8988T (cell line): ENCODE results near the gene KCNK5.

ENCODE experiments used
- DNase-seq: peaks from one replicate; pipeline ENCODE4 v3.0.0; 2011

The KCNK5 gene

GRCh38 chr6:39228992-39229767 is at the start of gene KCNK5:
TSS of gene KCNK5 (minus strand) at chr6:39229475. CDS start at chr6:39229111, 364 bp downstream.
- peak; percentile 93 for DNase-seq

- no peak for DNase-seq
Observed at GRCh38 chr6:39276379-39276995, 47.2 kb upstream of the KCNK5 start.

DNA sequence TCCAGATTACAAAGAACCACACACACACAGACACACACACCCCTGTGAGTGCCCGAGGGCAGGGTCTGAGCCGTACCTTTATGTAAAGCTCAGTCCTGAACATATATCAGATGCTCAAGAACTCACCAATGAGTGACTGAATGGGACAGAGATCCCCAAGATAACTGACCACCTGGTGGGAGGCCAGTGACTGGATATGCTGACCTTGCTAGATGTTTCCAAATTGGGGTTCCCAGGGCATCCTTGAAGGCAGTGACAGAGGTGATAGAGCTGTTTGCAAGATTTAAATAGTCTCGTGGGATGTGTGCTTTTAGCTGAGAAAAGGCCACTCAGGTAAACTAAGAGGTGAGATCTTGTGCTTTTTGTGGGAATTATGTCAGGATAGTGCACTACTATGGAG is 45.6 kb upstream of the KCNK5 start:
- no peak for DNase-seq

DNA sequence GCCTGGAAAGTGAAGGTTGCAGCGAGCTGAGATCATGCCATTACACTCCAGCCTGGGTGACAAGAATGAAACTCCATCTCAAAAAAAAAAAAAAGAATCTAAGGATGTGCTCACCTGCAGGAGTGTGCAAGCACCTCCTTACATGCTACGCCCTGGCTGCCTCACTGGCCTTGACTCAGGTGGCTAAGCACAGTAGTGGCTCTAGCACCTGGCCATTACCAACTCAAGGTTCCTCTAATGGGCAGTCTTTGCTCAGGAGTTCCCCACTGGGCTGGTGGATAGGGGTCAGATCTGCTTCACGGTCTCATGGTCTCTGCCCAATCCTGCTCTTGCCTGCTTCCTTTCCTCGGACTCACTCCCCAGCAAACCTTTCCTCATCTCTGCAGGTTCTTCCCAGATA is 45.2 kb upstream of the KCNK5 start:
- DNase-seq = no peak

GRCh38 chr6:39273406-39273821 is 44.1 kb upstream of the KCNK5 start:
- no peak for DNase-seq

DNA sequence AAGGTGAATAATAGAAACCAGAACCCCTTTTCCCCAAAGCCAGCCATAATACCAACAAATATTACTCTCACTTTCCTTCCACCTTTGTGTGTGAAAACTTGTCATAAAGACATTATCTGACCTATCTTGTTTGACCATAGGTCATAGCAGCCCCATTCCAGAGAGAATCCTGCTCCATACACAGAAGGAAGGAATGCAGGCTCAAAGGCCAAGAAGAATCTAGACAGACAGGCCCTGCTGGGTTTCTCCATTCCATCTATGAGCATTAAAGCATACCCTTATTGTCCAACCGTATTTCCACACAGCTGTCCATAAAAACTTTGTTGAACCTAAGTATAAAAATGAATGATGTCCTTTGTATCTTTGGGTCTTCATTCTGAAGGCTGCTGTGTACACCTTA is 40.7 kb upstream of the KCNK5 start:
- DNase-seq = no peak

- no peak for DNase-seq
Observed at GRCh38 chr6:39268721-39269120, 39.4 kb upstream of the KCNK5 start.

- DNase-seq = no peak
Observed at GRCh38 chr6:39268171-39268570, 38.9 kb upstream of the KCNK5 start.

DNA sequence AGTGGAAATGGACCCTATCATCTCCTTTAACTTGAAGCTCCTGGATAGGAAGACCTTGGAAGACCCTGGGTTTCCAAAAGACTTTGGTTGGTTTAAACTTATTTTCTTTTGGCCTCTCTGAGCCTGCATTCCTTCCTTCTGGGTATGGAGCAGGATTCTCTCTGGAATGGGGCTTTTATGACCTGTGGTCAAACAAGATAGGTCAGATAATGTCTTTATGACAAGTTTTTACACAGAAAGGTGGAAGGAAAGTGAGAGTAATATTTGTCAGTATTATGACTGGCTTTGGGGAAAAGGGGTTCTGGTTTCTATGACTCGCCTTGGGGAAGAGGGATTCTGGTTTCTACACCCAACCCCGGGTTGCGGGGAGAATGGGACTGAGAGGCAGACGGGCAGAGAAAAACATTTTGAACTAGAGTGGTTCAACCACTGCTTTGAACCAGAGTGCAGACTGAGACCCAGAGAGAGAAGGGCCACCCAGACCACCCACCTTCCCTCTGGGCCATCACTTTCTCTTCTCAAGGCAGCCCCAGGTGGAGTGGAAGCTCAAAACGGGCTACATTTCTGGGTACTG is 37.6 kb upstream of the KCNK5 start:
- no peak for DNase-seq

DNA sequence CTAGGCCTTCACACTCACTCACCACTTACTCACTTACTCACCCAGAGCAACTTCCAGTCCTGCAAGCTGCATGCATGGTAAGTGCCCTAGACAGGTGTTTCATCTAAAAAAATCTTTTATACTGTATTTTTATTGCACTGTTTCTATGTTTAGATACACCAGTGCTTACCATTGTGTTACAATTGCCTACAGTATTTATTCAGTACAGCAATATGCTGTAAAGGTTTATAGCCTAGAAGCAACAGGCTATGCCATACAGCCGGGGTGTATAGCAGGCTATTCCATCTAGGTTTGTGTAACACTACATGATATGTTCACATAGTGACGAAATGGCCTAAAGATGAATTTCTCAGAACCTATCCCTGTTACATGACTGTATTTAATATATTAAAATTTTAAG is 37.1 kb upstream of the KCNK5 start:
- DNase-seq = no peak

DNA sequence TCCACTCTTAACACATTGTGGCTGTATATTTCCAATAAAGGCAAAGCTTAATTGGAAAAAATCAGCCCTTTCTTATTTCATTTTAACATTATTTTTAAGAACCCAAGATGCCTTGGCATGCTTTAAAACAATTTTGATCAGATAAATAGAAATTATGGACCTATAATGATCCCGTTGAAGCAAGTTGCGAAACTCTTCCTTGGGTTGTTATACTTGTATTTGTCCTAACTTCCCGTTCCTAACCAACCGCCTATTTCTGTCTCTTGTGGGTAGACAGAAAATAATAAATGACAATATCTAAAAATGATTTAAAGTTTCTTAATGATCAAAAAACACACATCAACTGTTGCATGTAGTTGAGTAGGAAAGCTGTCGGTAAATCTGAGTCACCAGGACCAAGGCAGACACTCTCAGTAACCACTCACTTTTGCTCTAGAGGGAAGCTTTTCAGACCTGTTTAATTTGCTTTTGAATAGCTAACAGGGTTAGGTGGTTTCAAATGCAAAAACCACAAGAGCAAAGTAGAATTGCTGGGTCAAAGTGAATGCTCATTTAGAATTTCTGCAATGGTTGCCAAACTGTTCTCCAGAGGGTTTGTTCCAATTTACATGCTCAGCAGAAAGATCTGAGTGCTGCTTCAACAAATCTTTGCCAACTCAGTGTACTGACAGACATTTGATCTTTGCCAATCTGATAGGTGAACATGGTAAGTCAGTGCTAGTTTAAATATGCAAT is 34.2 kb upstream of the KCNK5 start:
- DNase-seq = no peak

DNA sequence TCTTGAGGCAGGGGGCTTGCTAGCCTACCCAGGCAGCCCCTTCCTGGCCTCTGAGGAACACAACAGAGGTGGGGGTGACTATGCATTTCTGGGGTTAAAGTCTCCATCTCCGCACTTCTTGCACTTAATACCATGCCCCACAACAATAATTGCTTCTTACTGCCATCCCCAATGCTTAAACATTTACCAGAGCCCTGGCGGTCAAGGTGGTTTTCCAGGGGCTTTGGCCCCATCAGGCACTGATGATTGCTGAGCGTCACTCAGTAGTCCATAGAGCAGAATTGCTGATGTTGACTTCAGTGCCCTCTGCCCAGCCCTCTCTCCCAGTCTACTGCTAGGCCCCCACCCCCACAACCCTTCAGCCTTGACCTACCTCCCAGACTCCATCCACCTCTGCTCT is 32.5 kb upstream of the KCNK5 start:
- no peak for DNase-seq

DNA sequence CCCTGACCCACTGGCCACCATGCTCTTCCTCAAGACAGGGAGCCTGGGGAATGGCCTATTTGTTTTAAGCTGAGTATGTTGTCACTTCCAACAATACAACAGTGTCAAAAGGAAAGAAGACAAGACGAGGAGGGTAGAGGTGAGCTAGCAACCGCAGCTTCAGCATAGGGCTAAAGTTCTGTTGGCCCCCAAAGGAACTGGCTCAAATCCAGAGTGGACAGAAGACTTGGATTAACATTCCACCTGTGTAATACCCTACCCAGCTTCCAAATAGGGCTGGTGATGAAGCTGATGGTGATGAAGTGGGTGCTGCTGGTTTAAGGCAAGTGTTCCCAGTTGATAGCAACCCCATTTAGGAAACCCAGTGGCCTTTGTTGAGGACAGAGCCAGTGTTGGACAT is 31.7 kb upstream of the KCNK5 start:
- DNase-seq = no peak

DNA sequence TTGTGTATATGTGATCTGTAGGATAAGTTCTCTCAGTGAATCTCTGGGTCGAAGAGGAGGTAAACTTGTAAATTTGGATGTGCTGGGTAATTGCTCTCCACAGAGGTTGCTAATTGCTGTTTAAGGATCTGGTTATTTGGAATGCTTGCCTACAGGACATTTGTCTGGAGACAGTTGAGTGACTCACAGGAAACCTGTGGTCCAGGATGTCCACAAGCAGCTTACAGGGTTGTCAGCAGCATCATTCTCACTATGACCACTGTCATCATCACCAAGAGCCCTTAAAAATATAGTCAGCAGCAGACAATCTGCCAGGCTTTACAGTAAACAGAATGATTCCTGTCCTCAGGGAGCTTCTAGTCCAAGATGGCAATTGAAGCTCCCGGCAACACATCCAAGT is 31.2 kb upstream of the KCNK5 start:
- DNase-seq = no peak

GRCh38 chr6:39256294-39256940 is 27.1 kb upstream of the KCNK5 start:
- DNase-seq = no peak

DNA sequence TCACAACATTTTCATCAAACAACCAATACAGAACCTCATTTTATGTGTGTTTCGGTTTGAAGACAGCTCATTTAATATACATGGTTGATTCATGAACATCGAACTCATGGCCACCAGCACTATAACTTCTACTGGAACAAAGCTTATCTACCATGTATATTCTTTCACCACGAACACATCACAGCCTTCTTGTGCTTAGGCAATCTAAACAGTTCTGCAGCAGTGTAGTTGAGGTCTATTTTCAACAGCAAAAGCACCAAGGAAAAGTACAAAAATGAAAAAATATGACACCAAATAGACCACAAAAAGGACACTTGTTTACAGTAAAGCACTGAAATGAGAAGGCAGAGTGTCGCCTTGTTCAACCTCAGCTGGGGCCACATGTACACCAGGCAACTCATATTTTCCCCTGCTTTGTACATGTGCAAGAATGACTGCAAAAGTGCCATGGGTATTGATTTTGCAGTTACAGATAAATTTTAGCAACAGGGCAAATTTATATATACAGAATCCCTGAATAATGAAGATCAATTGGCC is 25.8 kb upstream of the KCNK5 start:
- no peak for DNase-seq

DNA sequence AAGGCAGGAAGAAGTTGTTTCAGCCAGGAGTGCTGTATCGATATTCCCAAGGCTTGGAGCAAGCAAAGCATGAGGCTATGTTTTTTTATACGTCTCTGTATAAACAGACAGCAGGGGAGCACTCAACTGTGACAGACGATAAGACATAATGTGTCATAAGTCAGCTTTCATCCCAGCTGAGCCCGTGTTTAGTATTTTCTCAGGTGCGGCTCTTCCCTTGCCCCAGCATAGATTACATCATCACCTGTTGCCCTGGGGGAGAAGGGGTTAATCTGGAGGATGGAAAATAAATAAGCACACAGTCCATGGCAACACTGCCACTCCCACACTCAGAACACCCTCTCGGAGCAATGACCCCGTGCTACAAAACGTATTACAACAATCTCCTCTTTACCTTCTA is 22.1 kb upstream of the KCNK5 start:
- DNase-seq = no peak

DNA sequence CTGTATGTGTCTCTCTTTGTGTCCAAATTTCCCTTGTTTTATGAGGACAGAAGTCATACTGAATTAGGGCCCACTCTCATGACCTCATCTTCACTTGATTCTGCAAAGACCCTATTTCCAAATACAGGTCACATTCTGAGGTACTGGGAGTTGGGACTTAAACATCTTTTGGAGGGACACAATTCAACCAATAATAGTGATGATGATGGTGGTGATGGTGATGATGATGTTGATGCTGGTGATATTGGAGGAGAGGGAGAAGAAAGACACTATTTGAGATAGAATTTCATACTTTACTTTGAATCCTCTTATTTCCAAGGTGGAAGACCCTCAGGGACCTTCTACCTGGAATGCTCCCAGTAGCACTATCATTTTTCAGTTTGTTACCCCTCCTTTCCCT is 21.2 kb upstream of the KCNK5 start:
- no peak for DNase-seq

- DNase-seq = no peak
Observed at GRCh38 chr6:39249278-39249677, 20.0 kb upstream of the KCNK5 start.

GRCh38 chr6:39247667-39248194 is 18.5 kb upstream of the KCNK5 start:
- DNase-seq = no peak

GRCh38 chr6:39243809-39244208 is 14.5 kb upstream of the KCNK5 start:
- DNase-seq = no peak

DNA sequence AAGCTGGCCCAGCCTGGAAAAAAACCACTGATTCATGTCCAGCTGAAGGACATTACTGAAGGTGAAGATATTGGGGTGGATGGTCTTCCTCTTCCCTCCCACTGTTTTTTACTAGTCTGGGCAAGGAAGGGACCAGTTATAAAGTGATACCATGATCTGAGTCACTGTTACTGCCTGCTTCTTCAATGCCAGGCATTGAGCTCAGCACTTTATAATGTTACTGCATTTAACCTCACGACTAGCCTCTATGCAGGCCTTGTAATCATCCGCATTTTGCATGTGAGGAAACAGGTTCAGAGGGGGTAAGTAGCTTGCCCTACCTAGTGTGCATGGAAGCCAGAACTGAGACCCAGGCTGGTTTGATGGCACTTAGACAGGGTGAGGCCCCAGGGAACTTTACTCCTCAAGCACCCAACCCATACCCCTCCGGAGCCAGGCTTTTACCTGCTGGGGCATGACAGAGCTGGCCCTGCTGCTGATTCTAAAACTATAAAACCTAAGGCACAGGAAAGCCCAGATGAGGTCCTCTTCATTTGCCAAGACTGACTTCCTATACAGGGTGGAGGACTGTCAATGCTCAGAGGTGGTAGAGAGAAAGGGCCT is 11.0 kb upstream of the KCNK5 start:
- DNase-seq = no peak
